Breast epithelium (tissue), 4 donors: Measurements from ENCODE around the gene SCN7A. TPM values are rescaled to one million over a fixed set of nuclear protein-coding genes. Genes with fewer than 3 reads are reported as not detected.

Experiments used
- DNase-seq, 2 donors: peaks; one replicate each; pipeline ENCODE4 v3.0.0-alpha.2; 2019; ENCODE audit warnings: low spot score in 2 of 2
- H3K27ac ChIP-seq, 2 donors: fragments of 200-600 bp; sonication (generic) in 1 of 2; one replicate each; pipeline ENCODE4 v1.5.1; 2016 to 2019; ENCODE audit warnings: mild to moderate bottlenecking in 1 of 2
- H3K27me3 ChIP-seq, 2 donors: fragments of 200-600 bp; sonication (generic) in 1 of 2; one replicate each; pipeline versions ENCODE4 v1.5.1 to v1.6.0; 2017 to 2019; ENCODE audit warnings: control low read depth in 1 of 2, mild to moderate bottlenecking in 1 of 2
- H3K36me3 ChIP-seq: fragments of 200-600 bp; one replicate; pipeline ENCODE4 v1.5.1; 2019
- H3K4me1 ChIP-seq, 2 donors: fragments of 200-600 bp; sonication (generic); one replicate each; pipeline ENCODE4 v1.5.1; 2016 to 2019; ENCODE audit warnings: control low read depth in 1 of 2
- H3K4me3 ChIP-seq, 3 donors: fragments of 200-600 bp; sonication (generic); 1 replicate in 2 of 3; 2 replicates in 1 of 3; pipeline ENCODE4 v1.5.1; 2016 to 2019; ENCODE audit warnings: mild to moderate bottlenecking in 3 of 3, moderate library complexity in 2 of 3
- H3K9me3 ChIP-seq, 2 donors: fragments of 200-600 bp; sonication (generic) in 1 of 2; one replicate each; pipeline ENCODE4 v1.5.1; 2016 to 2019; ENCODE audit warnings: control low read depth in 1 of 2
- CTCF ChIP-seq, 3 donors: fragments of 450-650 bp; IDR thresholded peaks; one replicate each; pipeline ENCODE4 v1.5.1; 2016 to 2017; ENCODE audit warnings: antibody characterized with exemption in 3 of 3, mild to moderate bottlenecking in 3 of 3, moderate library complexity in 3 of 3
- POLR2A ChIP-seq: fragments of 450-650 bp; IDR thresholded peaks from one replicate; pipeline ENCODE4 v1.6.1; 2016; ENCODE audit warnings: antibody characterized with exemption, mild to moderate bottlenecking, moderate library complexity
- POLR2AphosphoS5 ChIP-seq, 3 donors: sonication (generic); formaldehyde crosslinking; IDR thresholded peaks; one replicate each; pipeline ENCODE4 v1.6.1; 2017; ENCODE audit warnings: antibody characterized with exemption in 3 of 3
- intact Hi-C: fragments of 100-400 bp; cut with DNase I; formaldehyde crosslinking; loops from one replicate; pipeline ENCODE4 v1.15.1; 2023; ENCODE audit warnings: low total_unique reads
- total RNA-seq, 3 donors: library from RNA; depleted of rRNA; stranded (reverse); fragments of >200 nt; gene quantifications; one replicate each; pipeline ENCODE4 v1.1.0, GENCODE V29; 2016

Gene SCN7A
- total RNA-seq, 3 donors from 2014 or later, result 11.5 to 13.3 (median 12.1) TPM

- no peak for DNase-seq
- intact Hi-C loops, result no loop called here
- H3K4me1 ChIP-seq, result no peaks in the 10 kb centered on the region
- H3K36me3 ChIP-seq, result no peaks in the 10 kb centered on the region
- no peak overlapping the region for H3K4me3 ChIP-seq
- H3K27me3 ChIP-seq, result no peaks in the 10 kb centered on the region
- no peaks in the 10 kb centered on the region for H3K9me3 ChIP-seq
- H3K27ac ChIP-seq, result peak overlapping the region; percentile 30 to 44
- TF ChIP-seq POLR2AphosphoS5 (IDR thresholded peaks at IDR 0.05) (no peak), POLR2A (no peak), CTCF (IDR thresholded peaks at IDR 0.05) (no peak)
Measured at GRCh38 chr2:166519391-166519962, 25.4 kb upstream of the SCN7A start.

DNA sequence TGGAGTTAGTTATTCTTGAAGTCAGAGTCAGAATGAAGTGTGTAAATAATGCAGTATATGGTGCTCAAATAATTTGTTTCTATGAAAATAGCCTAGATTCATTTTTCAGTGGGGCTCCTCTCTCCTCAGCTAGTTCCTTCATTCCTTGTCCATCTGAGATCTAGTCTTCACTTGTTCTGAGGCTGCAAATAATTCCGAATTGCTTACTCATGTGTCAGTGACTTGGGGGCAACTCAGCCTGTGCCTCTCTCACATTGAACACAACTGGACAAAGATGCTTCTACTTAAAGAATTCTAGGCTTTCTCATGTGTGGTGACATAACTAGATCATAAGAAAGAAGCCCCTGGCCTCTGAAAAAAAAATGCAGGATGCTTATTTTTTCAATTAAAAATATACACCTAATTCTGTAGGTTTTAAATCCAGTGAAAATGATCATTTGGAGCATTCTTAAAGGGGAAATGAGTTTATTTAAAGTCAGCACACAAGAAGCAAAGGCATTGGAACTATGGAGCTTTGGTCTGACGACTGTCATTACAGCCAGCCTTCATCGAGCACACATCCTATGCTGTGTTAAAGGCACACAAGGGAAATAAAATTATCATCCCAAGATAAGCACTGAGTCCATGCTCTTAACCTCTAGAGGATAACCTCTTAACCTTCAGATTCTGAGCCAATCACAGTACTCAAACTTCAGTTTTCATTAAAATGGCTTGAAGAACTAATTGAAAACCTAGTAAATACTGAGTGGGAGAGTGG is 24.8 kb upstream of the SCN7A start:
- Histone ChIP-seq H3K27me3 (no peaks in the 10 kb centered on the region), H3K36me3 (no peaks in the 10 kb centered on the region), H3K4me1 (no peaks in the 10 kb centered on the region), H3K9me3 (no peaks in the 10 kb centered on the region), H3K4me3 (no peak overlapping the region), H3K27ac (peak overlapping the region; percentile 30 to 44)
- no peak for TF ChIP-seq POLR2AphosphoS5 (IDR thresholded peaks at IDR 0.05)
- TF ChIP-seq CTCF (IDR thresholded peaks at IDR 0.05), result no peak
- TF ChIP-seq POLR2A, result no peak
- no peak for DNase-seq
- intact Hi-C loops, result no loop called here

DNA sequence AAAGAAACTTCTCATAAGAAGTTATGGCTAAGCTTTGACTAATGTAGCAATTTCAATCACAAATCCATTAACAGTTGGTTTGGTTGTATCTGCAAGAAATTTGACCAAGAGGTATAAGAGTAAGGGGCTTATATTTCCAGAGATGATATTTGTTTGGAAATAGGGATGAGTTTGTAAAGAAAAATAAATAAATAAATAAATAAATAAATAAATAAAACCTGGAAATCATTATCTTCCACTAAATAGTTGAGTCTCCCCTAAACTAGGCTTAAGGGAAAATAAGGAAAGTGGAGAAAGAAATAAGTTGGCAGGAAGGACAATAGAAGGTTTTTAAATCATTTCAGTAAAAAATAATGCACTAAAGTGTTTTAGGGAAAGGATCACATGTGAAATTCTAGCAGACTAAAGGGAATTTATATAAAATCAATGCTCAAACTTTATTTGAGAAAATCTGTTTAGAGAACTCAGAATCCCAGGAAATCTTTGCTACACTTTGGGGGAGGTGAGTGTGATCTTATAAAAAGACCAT is 23.5 kb upstream of the SCN7A start:
- no peak for DNase-seq
- intact Hi-C loops, result no loop called here
- no peak for TF ChIP-seq POLR2A
- H3K27ac ChIP-seq, result no peak overlapping the region
- H3K4me1 ChIP-seq, result no peaks in the 10 kb centered on the region
- no peak overlapping the region for H3K4me3 ChIP-seq
- no peaks in the 10 kb centered on the region for H3K27me3 ChIP-seq
- H3K36me3 ChIP-seq, result no peaks in the 10 kb centered on the region
- no peaks in the 10 kb centered on the region for H3K9me3 ChIP-seq

DNA sequence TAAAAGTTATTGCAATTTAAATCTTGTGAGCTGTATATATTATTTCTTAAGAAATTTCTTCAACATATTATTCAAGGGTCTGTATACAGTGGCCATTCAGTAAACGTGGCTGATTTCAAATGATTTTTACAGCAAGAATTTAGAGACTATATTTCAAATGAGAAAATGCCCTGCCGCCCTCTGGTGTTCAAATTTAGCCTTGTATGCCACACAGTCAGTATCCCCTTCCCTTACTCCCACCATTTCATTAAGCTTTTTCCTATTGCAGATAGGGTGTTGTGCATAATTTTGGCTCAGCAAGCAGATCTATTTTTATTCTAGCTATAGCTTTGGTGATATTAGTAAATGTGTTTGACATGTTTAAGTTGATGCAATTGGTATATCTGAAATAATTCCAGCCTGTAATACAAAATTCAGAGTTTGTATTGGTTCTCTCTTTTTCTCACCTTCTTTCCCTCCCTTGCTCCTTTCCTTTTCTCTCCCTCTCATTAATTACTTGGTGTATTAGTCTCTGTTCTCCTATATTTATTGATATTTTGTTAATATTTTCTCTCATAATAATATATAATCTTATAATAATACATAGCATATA is 22.8 kb upstream of the SCN7A start:
- H3K9me3 ChIP-seq, result no peaks in the 10 kb centered on the region
- no peak for DNase-seq
- TF ChIP-seq CTCF (IDR thresholded peaks at IDR 0.05) (peak in 1 of 3 donors; percentile 42), POLR2AphosphoS5 (IDR thresholded peaks at IDR 0.05) (no peak), POLR2A (no peak)
- H3K27me3 ChIP-seq, result no peaks in the 10 kb centered on the region
- no peaks in the 10 kb centered on the region for H3K4me1 ChIP-seq
- no peaks in the 10 kb centered on the region for H3K36me3 ChIP-seq
- intact Hi-C loops, result no loop called here
- H3K27ac ChIP-seq, result no peak overlapping the region
- no peak overlapping the region for H3K4me3 ChIP-seq

GRCh38 chr2:166513952-166514351 is 19.9 kb upstream of the SCN7A start:
- H3K4me1 ChIP-seq, result no peaks in the 10 kb centered on the region
- intact Hi-C loops, result no loop called here
- no peak overlapping the region for H3K4me3 ChIP-seq
- TF ChIP-seq CTCF (IDR thresholded peaks at IDR 0.05), result no peak
- no peak for TF ChIP-seq POLR2AphosphoS5 (IDR thresholded peaks at IDR 0.05)
- no peak for TF ChIP-seq POLR2A
- no peaks in the 10 kb centered on the region for H3K27me3 ChIP-seq
- H3K27ac ChIP-seq, result no peak overlapping the region
- no peak for DNase-seq
- H3K36me3 ChIP-seq, result no peaks in the 10 kb centered on the region
- H3K9me3 ChIP-seq, result no peaks in the 10 kb centered on the region
